HTERT RPE-1 (cell line): ENCODE results near the gene SLC16A10.
"Not testable (repeated sequence)": the region's sequence is repeated elsewhere in the genome, so short reads cannot be mapped to it uniquely, and the experiment has no call there.

Experiments
- in situ Hi-C: fragments of 300-500 bp; cut with MboI; formaldehyde crosslinking; loops from 4 replicates; pipeline ENCODE4 v1.14.3; 2020; ENCODE audit warnings: low sequenced_read_pairs

Gene SLC16A10

DNA sequence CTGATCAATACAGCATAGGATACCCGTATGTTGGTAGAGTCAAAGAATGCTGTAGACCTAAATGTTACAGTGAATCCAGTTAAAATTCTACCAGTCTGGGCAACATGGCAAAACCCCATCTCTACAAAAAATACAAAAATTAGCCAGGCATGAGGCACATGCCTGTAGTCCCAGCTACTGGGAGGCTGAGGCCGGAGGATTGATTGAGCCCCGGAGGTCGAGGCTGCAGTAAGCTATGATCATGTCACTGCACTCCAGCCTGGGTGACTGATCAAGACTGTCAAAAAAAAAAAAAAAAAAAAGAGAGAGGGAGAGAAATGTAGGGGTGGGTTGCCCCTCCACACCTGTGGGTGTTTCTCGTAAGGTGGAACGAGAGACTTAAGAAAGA, 167.5 kb downstream of the SLC16A10 start:
- in situ Hi-C loops = no loop called here

DNA sequence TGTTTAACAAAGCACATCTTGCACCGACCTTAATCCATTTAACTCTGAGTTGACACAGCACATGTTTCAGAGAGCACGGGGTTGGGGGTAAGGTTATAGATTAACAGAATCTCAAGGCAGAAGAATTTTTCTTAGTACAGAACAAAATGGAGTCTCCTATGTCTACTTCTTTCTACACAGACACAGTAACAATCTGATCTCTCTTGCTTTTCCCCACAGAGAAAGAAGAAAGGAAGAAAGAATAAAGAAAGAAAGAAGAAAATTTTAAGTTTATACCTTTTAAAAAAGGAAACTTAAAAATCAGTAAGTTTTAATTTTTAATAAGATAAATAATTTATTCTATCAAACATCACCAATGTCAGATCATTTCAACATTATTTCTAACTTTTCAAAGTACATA, 168.5 kb downstream of the SLC16A10 start:
- in situ Hi-C loops = not testable (repeated sequence)

DNA sequence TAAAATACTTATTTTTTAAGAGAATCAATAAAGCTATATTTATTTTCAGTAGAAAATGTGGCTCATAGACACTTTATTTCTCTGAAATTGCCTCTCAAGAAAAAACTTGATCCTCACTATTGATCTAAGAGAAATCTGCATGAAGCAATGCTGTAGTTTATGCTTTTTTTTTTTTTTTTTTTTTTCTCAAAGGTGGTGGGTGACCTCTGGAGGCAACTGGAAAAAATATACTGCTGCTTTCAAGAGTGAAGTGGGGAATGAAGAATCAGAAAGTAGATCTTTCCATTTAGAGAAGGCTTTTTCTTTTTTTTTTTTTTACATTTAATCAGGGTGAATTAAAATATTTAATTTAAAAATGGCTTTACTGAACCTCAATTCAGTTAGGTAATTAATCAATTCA, 169.3 kb downstream of the SLC16A10 start:
- in situ Hi-C loops = no loop called here

DNA sequence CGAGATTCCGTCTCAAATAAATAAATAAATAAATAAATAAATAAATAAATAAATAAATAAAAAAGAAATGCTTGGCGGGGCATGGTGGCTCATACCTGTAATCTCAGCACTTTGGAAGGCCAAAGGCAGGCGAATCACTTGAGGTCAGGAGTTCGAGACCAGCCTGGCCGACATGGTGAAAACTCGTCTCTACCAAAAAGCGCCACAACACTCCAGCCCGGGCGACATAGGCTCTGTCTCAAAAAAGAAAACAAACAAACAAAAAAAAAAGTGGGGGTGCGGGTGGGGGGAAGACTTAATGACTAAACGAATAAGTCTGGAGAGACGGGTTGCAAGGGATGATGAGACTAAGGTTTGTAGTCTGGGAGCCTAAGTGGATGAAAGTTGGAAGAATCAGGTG, 170.7 kb downstream of the SLC16A10 start:
- in situ Hi-C loops = no loop called here

DNA sequence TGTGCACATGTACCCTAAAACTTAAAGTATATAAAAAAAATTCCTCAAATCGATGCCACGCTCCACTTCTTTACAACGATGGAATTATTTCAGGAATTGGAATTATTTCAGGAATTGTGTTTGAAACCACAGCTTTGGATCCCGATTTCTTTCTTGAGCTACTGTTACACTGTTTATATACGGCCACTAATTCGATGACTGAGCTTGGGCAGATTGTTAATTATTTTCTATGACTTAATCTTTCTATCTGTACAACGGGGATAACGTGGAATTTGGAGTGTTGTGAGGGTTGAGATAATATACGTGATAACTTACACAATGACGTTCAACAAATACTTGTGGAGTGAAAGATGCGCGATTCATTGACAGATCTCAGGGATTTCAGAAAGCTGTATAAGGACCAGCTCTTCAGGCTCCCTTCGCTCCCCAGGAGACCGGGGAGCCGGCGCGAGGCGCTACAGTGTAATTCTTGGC, 171.3 kb downstream of the SLC16A10 start:
- in situ Hi-C loops = no loop called here

DNA sequence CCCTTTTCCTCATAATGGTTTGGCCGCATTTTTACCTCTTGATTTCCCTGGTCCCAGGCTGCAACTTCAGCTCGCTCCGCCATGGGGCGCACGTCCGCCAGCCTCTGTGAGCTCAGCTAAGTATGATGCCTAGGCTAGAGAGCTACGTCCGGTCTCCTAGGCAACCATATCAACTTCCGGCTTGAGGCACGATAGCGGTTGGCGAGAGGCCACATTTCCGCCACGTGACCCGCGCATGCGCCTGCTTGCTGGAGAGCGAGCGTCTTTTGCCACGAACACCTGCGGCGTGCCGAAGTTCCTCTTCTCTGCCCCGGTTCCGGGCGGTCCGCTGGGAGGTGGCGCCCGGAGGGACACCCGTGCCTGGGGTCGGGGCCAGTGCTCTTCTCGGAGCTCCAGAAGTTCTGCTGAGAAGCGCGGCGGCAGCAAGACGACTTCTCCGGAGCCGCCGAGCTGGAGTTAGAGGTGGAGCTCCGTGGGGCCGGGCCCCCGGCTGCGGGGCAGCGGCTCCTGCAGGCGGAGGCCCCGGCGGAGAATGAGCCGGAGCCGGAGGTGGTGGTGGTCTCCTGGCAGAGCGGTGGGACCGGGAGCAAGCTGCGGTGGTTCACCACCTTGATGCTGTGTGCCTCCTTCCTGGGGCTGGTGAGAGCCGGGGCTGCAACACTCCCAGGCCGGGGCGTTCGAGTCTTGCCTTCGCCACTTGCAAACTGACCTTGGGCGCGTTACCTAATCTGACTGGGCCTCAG, 172.0 kb downstream of the SLC16A10 start:
- in situ Hi-C loops = no loop called here

DNA sequence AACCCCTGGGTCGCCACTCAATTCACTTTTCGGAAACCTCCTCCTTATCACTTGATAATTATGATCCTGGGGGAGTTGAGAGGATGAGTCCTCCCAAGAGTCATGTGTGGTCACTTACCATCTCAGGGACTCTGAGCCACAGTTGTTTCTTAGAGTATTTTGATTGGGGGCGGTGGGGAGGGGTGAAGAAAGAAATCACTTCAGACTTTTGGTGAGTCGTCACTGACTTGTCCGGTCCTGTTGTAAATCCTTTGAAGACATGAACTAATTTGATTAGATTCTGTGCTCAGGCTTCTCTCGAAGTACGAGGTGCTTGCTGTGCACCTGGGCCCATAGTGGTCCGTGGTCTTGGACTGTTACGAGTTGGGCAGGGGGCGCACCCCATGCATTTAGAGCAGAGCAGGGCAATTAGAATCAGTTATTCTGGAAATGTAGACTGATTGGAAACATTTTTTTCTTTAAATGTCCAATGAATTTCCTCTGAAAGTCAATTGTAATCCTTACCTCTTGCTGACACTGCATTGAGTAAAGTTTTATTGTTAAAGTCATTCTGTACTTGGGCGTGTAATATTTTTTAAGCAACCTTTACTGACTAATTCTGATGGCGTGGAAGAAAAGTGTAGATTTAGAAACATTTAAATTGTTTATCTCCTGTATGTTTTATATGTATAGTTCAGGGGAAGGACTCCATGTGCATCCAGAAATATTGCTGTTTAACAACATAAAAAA, 173.4 kb downstream of the SLC16A10 start:
- in situ Hi-C loops = no loop called here

DNA sequence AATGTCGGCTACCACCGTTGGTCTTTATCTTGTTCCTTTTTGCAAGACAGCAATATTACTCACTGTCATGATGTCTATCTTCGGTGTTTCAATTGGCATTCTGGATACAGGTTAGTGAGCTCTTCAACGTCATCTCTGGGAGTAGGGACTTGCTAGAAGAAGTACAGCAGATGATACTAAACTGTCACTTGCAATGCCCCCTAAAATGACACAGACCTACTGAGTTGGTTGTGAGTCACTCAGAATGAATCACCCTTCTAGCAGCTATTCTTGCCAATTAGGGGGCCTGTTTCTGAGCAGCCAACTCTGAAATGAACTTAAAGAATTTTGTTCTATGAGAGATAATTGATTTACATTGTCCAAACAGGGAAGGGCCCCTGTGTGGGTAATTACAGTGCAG, 176.5 kb downstream of the SLC16A10 start:
- in situ Hi-C loops = no loop called here

DNA sequence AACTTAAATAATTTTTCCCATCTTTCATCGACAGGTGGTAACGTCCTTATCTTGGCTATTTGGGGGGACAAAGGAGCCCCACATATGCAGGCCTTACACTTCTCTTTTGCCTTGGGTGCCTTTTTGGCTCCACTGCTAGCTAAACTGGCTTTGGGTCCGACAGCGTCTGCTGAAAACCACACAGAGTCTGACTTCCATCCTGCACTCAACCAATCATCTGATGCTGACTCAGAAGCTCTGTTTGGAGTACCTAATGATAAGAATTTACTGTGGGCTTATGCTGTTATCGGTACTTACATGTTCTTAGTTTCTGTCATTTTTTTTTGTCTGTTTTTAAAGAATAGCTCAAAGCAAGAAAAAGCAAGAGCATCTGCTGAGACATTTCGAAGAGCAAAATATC, 178.5 kb downstream of the SLC16A10 start:
- in situ Hi-C loops = no loop called here

DNA sequence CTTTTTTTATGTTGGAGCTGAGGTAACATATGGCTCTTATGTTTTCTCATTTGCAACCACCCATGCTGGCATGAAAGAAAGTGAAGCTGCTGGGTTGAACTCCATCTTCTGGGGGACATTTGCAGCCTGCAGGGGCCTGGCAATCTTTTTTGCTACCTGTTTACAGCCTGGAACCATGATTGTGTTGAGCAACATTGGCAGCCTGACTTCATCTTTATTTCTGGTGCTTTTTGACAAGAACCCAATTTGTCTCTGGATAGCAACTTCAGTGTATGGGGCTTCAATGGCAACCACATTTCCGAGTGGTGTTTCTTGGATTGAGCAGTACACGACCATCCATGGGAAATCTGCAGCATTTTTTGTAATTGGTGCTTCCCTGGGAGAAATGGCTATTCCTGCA, 179.0 kb downstream of the SLC16A10 start:
- in situ Hi-C loops = no loop called here

DNA sequence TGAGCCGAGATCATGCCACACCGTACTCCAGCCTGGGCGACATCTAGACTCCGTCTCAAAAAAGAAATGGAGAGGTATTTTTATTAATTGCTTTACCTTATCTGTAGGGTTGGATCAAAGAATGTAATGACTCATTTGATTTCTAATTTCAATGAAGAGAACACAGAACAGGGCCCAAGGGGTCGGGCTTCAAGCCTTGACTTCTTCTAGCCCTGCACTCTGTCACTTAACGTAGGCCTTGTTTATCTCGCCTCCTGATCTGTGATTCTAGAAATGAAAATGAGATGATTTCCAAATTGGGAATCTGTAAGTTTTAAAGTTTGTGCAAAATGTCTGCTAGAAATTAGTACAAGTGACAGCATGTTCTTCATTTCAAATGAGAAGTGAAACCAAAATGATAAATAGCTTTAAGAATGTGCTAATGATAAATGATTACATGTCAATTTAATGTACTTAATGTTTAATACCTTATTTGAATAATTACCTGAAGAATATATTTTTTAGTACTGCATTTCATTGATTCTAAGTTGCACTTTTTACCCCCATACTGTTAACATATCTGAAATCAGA, 180.5 kb downstream of the SLC16A10 start:
- in situ Hi-C loops = no loop called here

DNA sequence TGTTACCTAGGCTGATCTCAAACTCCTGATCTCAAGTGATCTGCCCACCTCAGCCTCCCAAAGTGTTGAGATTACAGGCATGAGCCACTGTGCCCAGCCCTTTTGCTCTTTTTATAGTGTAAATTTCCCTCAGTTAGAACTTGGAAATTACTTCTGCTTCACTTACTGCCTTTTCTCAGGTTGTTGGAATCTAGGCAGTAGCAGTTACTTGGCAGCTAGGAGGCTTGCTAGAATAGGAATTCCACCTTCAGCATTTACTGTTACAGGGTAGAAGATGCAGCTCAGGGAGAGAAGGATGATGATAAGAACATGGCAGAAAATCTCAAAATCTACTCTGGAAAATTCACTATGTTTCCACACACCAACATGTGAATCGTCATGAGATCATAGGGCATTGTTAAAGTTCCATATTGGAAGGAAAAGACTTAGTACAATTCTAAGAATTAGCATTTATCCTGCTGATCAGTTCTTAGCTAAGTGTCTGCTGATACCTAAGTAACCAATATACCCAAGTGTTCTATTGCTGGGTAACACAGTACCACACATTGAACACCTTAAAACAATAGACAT, 182.2 kb downstream of the SLC16A10 start:
- in situ Hi-C loops = no loop called here

DNA sequence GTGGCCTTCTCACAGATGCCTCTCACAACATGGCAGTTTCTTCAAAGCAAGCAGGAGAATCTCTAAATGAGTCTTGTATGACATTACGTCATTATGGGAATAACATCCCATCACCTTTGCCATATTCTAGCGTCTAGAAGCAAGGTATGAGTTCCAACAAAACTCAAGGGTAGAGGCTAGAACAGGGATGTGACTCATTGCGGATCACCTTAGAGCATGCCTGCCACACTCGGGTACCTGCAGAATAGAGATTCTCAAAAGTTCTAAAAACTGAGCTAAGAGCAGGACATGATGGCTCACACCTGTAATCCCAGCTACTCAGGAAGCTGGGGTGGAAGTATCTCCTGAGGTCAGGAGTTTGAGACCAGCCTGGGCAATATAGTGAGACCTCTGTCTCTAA, 182.8 kb downstream of the SLC16A10 start:
- in situ Hi-C loops = no loop called here

DNA sequence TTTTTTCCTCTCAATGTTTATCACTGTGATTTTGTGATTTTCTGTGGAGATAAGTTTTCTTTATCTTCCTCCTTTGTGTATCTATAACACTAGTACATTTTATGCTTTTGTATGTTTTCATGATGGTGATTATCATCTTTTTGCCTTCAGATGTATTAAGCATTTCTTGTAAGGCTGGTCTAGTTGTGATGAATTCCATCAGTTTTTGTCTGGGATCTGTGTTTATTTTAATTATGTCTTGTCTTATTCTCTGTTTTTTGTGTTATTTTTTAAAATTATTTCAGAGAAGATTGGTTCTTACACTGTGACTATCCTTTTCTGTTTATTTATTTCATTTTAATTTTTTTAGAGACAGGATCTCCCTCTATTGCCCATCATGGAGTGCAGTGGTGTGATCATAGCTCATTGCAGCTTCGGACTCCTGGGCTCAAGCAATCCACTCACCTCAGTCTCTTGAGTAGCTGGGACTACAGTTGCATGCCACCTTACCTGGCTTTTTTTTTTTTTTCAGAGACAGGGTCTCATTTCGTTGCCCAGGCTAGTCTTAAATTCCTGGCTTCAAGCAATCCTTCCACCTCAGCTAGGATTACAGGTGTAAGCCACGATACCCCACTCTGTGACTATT, 187.4 kb downstream of the SLC16A10 start:
- in situ Hi-C loops = no loop called here

DNA sequence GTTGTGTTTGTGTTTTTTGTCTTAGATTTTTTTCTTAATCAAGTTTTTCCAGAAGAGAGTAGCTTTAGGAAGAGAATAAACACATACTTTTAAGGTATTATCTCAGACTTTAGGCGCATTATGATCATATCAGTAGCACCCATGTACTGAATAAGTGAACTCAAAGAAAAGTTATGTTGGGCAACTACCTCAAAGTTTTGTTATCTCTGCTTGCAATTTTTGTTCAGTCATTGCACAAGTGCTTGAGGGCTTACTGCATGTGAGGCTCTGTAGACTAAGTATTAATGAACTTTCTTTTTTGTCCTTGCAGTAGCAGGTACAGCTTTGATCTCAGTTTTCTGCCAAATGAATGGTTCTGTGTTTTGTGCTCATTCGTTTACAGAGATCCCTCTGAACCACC, 189.0 kb downstream of the SLC16A10 start:
- in situ Hi-C loops = no loop called here

DNA sequence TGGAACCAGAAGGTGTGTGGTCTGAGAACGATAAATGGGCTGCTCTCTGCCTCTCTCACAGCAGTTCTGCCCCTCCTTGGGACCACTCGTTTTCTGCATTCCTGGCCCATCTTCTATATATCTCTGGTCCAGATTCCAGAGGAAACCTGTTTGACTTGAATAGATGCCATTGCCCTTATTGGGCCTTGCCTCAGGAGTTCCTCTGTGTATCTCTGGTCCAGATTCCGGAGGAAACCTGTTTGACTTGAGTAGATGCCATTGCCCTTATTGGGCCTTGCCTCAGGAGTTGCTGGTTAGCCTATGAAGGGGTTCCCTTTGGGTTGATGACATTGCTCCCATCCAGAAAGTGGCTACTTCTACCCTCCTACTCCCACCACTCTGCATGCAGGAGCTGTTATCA, 189.4 kb downstream of the SLC16A10 start:
- in situ Hi-C loops = no loop called here

DNA sequence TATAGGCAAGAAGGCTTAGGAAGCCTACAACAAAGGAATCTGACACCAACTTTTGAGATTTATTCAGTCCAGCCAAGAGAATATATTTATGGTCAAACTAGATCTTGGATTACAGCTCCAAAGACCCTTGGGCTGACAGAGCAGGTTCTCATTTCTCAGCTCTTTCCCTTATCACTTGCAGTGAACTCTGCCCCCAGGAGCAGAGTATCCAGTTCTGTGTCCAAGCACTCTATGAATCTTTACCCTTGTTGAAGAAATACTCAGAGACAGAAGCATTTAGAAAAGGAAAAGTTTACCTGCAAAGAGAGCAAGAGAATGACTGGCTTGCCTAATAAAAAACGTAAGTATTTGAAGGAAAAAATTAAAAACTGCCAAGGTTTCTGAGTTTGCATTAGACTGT, 190.5 kb downstream of the SLC16A10 start:
- in situ Hi-C loops = no loop called here

DNA sequence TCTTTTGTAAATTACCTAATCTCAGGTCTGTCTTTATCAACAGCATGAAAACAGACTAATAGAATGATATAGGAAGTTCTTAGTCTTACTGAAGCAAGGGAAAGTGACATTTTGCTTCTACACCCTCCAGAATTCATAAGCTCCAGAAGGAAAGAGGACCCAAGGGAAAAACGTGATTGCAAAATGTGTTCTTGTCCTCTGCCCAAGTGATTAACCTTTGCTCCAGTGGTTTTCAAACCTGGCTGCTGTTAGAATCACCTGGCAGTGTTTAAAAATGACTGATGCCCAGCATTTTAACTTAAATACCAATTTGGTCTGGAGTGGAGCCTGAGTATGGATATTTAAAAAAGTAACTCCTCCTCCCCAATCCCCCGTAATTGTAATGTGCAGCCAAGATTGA, 191.4 kb downstream of the SLC16A10 start:
- in situ Hi-C loops = no loop called here

DNA sequence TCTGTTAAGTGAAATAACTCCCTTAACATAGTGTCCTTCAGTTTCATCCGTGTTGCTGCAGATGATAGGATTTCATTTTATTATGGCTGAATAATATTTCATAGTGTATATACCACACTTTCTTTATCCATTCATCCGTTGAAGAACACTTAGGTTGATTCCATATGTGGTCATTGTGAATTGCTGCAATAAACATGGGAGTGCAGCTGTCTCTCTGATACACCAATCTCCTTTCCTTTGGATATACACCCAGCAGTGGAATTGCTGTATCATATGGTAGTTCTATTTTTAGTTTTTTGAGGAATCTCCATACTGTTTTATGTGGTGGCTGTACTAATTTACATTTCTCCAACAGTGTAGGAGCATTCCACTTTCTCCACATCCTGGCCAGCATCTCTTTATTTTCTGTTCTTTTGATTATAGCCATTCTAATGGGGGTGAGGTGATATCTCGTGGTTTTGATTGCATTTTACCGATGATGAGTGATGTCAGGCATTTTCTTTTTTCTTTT, 193.2 kb downstream of the SLC16A10 start:
- in situ Hi-C loops = no loop called here
